ENCODE results near the gene ZNF416.

DNA sequence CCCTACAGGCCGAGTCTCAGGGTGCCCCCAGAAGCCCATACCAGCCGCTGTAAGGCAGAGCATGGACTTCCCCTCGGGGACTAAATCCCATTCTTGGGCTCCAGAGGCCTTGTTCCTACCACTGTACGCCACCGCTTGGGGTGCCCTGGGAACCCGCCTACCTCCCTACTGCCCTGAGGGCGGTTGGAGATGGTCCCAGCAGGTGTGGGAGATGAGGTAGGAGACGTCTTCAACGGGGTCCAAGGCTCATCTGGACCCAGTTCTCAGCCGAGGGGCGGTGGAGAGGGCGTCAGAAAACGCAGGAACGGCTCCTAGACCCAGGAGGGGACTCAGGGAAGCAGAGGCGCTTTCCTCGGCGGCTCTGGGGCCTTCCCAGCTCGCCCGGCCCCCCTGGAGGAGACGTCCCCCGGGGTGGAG is 4.4 kb upstream of the ZNF416 start:
- TF ChIP-seq POLR2AphosphoS5 (IDR thresholded peaks at IDR 0.05): no peak
- no peak for TF ChIP-seq CTCF (IDR thresholded peaks at IDR 0.05 in 8 of 11, conservative IDR thresholded peaks at IDR 0.05 in 3 of 11)
- TF ChIP-seq POLR2A (IDR thresholded peaks at IDR 0.05): no peak
